Endothelial cell of umbilical vein (primary cell): ENCODE data around the gene EVX1.
A peak's percentile ranks its signal among the peaks of the same experiment; 100 is the strongest.

ENCODE experiments used
- EZH2 ChIP-seq: IDR thresholded peaks from 2 replicates; pipeline ENCODE4 v1.6.1; 2012; ENCODE audit warnings: borderline replicate concordance, low read depth, mild to moderate bottlenecking, moderate library complexity, low read length, inconsistent platforms; ENCODE audit not compliant: severe bottlenecking
- JUN ChIP-seq: IDR thresholded peaks from 2 replicates; pipeline ENCODE4 v1.6.1; 2011; ENCODE audit warnings: borderline replicate concordance, low read depth; ENCODE audit not compliant: insufficient read length, insufficient read depth
- POLR2A ChIP-seq: IDR thresholded peaks from 2 replicates; pipeline ENCODE4 v1.6.1; 2012; ENCODE audit warnings: low read depth, mild to moderate bottlenecking, control low read depth, low read length
- POLR2AphosphoS5 ChIP-seq: IDR thresholded peaks from 2 replicates; pipeline ENCODE4 v1.6.1; 2012; ENCODE audit warnings: low read depth, mild to moderate bottlenecking, control low read depth, low read length, moderate library complexity; ENCODE audit not compliant: insufficient read depth
- TF ChIP-seq, protein P1 (sequence below): IDR thresholded peaks from 2 replicates; pipeline ENCODE4 v1.6.1; 2011; ENCODE audit not compliant: insufficient read depth, insufficient read length
- TF ChIP-seq, protein P2 (sequence below), 2 donors: IDR thresholded peaks; 1 replicate in 1 of 2; 2 replicates in 1 of 2; pipeline ENCODE4 v1.5.1; 2011; ENCODE audit warnings: low read length in 2 of 2, mild to moderate bottlenecking in 2 of 2, moderate library complexity in 2 of 2, control low read depth in 1 of 2, inconsistent platforms in 1 of 2, low read depth in 1 of 2; ENCODE audit not compliant: insufficient read depth in 1 of 2; ENCODE audit errors: extremely low read depth in 1 of 2

DNA sequence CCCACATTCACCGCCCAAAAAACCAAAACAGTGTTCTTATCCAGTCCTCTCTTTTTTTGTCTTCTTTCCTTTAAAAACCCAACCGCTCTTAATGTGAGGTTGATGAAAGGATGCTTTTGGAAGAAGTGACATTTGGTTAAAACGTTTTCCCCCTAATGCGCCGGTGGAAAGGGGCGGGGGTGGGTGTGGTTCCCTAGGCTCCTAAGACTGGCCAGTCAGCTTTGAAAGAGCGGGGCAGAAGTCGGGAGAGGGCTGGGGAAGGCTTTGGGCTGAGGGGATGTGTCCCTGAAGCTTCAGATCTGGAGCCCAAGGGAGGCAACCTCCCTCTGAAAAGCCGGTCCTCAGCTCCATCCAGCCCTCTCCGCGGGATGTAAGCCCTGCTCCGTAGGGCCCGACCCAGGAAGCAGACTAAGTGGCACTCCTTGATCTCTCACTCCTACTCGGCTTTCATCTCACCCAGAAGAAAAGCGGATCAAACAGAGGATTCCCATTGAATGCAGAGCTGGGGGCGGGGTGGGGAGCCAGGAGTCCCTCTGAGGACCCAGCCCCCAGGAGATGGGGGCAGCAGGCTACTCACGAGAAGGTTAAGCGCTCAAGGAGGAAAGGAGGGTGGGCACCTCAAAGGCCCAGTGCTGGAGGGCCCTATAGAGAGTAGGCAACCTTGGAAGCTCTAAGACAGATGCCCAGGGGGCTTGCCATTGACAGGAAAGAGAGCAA, 2.4 kb upstream of the EVX1 start:
- TF ChIP-seq, protein P1, sequence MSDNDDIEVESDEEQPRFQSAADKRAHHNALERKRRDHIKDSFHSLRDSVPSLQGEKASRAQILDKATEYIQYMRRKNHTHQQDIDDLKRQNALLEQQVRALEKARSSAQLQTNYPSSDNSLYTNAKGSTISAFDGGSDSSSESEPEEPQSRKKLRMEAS: no peak
- TF ChIP-seq, protein P2, sequence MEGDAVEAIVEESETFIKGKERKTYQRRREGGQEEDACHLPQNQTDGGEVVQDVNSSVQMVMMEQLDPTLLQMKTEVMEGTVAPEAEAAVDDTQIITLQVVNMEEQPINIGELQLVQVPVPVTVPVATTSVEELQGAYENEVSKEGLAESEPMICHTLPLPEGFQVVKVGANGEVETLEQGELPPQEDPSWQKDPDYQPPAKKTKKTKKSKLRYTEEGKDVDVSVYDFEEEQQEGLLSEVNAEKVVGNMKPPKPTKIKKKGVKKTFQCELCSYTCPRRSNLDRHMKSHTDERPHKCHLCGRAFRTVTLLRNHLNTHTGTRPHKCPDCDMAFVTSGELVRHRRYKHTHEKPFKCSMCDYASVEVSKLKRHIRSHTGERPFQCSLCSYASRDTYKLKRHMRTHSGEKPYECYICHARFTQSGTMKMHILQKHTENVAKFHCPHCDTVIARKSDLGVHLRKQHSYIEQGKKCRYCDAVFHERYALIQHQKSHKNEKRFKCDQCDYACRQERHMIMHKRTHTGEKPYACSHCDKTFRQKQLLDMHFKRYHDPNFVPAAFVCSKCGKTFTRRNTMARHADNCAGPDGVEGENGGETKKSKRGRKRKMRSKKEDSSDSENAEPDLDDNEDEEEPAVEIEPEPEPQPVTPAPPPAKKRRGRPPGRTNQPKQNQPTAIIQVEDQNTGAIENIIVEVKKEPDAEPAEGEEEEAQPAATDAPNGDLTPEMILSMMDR (IDR thresholded peaks at IDR 0.05; ENCODE audit: extremely low read depth in 1 of 2, insufficient read depth in 1 of 2, low read depth in 1 of 2, low read length in 2 of 2): no peak
- peak; percentile 92 for TF ChIP-seq EZH2
- TF ChIP-seq POLR2A: no peak
- no peak for TF ChIP-seq POLR2AphosphoS5
- no peak for TF ChIP-seq JUN
